A673 (cell line): Measurements from ENCODE around the gene AIF1. TPM values are rescaled to one million over a fixed set of nuclear protein-coding genes. Genes with fewer than 3 reads are reported as not detected.

Experiments
- BruUV-seq: library from RNA; stranded (reverse); fragments of 400-500 nt; replicated peaks from 2 replicates; lab custom pipeline; 2021; lab: Mats Ljungman, UMichigan
- CTCF ChIA-PET: fragments of 300-600 bp; sonication (Branson Sonifier 250); formaldehyde crosslinking; loops from one replicate; lab custom pipeline; 2022; ENCODE audit warnings: antibody characterized with exemption; lab: Charles Lee
- POLR2A ChIA-PET: fragments of 300-600 bp; sonication (Branson Sonifier 250); formaldehyde crosslinking; loops from one replicate; lab custom pipeline; 2022; ENCODE audit warnings: antibody characterized with exemption; ENCODE audit not compliant: low non-redundant PET; lab: Charles Lee
- DNase-seq: peaks from one replicate; pipeline ENCODE4 v3.0.0-alpha.2; 2015; ENCODE audit warnings: low spot score
- H3K27ac ChIP-seq: fragments of 200-600 bp; sonication (generic); 2 replicates; pipeline ENCODE4 v1.5.1; 2016; ENCODE audit warnings: mixed run types, low read depth, mild to moderate bottlenecking, mixed read lengths, antibody characterized with exemption, low read length; ENCODE audit not compliant: poor library complexity, severe bottlenecking
- H3K27me3 ChIP-seq: fragments of 200-600 bp; sonication (generic); replicated peaks from 2 replicates; pipeline ENCODE4 v1.6.1; 2017; ENCODE audit warnings: mixed run types, low read depth, mild to moderate bottlenecking, mixed read lengths, antibody characterized with exemption, low read length; ENCODE audit not compliant: insufficient read depth, poor library complexity
- H3K36me3 ChIP-seq: fragments of 200-600 bp; sonication (generic); 2 replicates; pipeline ENCODE4 v1.6.1; 2016; ENCODE audit warnings: mixed run types, mild to moderate bottlenecking, mixed read lengths, antibody characterized with exemption, low read length; ENCODE audit not compliant: insufficient read depth, poor library complexity, severe bottlenecking
- H3K4me1 ChIP-seq: fragments of 200-600 bp; sonication (generic); 2 replicates; pipeline ENCODE4 v1.6.1; 2017; ENCODE audit warnings: mixed run types, mild to moderate bottlenecking, mixed read lengths, antibody characterized with exemption, low read length; ENCODE audit not compliant: insufficient read depth, poor library complexity, severe bottlenecking
- H3K4me3 ChIP-seq: fragments of 200-600 bp; sonication (generic); 2 replicates; pipeline ENCODE4 v1.5.1; 2016; ENCODE audit warnings: low read depth, mixed run types, mild to moderate bottlenecking, mixed read lengths, low read length; ENCODE audit not compliant: poor library complexity, severe bottlenecking
- H3K9me3 ChIP-seq: fragments of 200-600 bp; sonication (generic); 2 replicates; pipeline ENCODE4 v1.6.1; 2016; ENCODE audit warnings: mixed run types, low read depth, mild to moderate bottlenecking, mixed read lengths, antibody characterized with exemption, low read length; ENCODE audit not compliant: poor library complexity, severe bottlenecking
- CTCF ChIP-seq: fragments of 300-800, 200-600 bp; sonication (generic); conservative IDR thresholded peaks from 2 replicates; pipeline ENCODE4 v1.5.1; 2017; ENCODE audit warnings: low read depth, mild to moderate bottlenecking, antibody characterized with exemption, low read length, moderate library complexity, mixed read lengths
- EZH2 ChIP-seq: fragments of 200-600 bp; sonication (generic); IDR thresholded peaks from 2 replicates; pipeline ENCODE4 v1.6.1; 2017; ENCODE audit warnings: borderline replicate concordance, low read depth, mild to moderate bottlenecking, mixed read lengths, antibody characterized with exemption, low read length; ENCODE audit not compliant: poor library complexity, severe bottlenecking
- intact Hi-C: fragments of 100-400 bp; cut with micrococcal nuclease; formaldehyde crosslinking; loops from one replicate; pipeline ENCODE4 v1.10.0; 2022; ENCODE audit not compliant: unreplicated experiment
- total RNA-seq: library from RNA; stranded (reverse); gene quantifications from 2 replicates; pipeline ENCODE4 v1.2.3, GENCODE V29; 2021

The AIF1 gene
- total RNA-seq, 1 experiment from 2014 or later = 0.64 TPM

- no peak for TF ChIP-seq CTCF
- no peak for DNase-seq
- H3K27me3 ChIP-seq = no peaks in the 10 kb centered on the region
- CTCF ChIA-PET = no interaction called here
- POLR2A ChIA-PET = no interaction called here
- no peak overlapping the region for H3K27ac ChIP-seq
- intact Hi-C loops = loop anchor here (1.0 kb wide), 1 partner anchor 31 kb away; no protein-coding TSS in a partner anchor
- no peaks in the 10 kb centered on the region for H3K9me3 ChIP-seq
- BruUV-seq = no TSS peak
- no peaks in the 10 kb centered on the region for H3K36me3 ChIP-seq
- H3K4me3 ChIP-seq = no peak overlapping the region
- peaks cover 11% of the 10 kb centered on the region for H3K4me1 ChIP-seq
Measured at GRCh38 chr6:31615748-31616147, 714 bp downstream of the AIF1 start.

- no peaks in the 10 kb centered on the region for H3K9me3 ChIP-seq
- no peak for DNase-seq
- POLR2A ChIA-PET = no interaction called here
- H3K27ac ChIP-seq = no peak overlapping the region
- peaks cover 5% of the 10 kb centered on the region for H3K36me3 ChIP-seq
- peaks cover 12% of the 10 kb centered on the region for H3K4me1 ChIP-seq
- TF ChIP-seq EZH2 (no peak), CTCF (no peak)
- CTCF ChIA-PET = no interaction called here
- H3K27me3 ChIP-seq = no peaks in the 10 kb centered on the region
- intact Hi-C loops = no loop called here
- H3K4me3 ChIP-seq = no peak overlapping the region
- BruUV-seq = no TSS peak
Measured at GRCh38 chr6:31617010-31617409, 2.0 kb downstream of the AIF1 start.

GRCh38 chr6:31619805-31620585 is 5.0 kb downstream of the AIF1 start:
- POLR2A ChIA-PET = interaction anchor here (0.6 kb wide), 2 partner anchors 85 to 1575 kb away, joined by 3 read pairs; no protein-coding TSS in a partner anchor
- H3K4me1 ChIP-seq = peaks cover 18% of the 10 kb centered on the region
- CTCF ChIA-PET = interaction anchor here (0.7 kb wide), 1 partner anchor 43 kb away, joined by 7 read pairs; no protein-coding TSS in a partner anchor
- H3K9me3 ChIP-seq = no peaks in the 10 kb centered on the region
- TF ChIP-seq CTCF = no peak
- no peak for TF ChIP-seq EZH2
- peak overlapping the region; percentile 76 for H3K4me3 ChIP-seq
- peak overlapping the region; percentile 99 for H3K27ac ChIP-seq
- no peaks in the 10 kb centered on the region for H3K27me3 ChIP-seq
- TSS peak; percentile 96 for BruUV-seq
- peak; percentile 100 for DNase-seq
- H3K36me3 ChIP-seq = peaks cover 35% of the 10 kb centered on the region
- intact Hi-C loops = loop anchor here (5.0 kb wide), 1 partner anchor 42 kb away; the partner anchor contains the start of genes C6orf47 and GPANK1
